ENCODE results near the gene DUOX2.
"Not testable (repeated sequence)": the region's sequence is repeated elsewhere in the genome, so short reads cannot be mapped to it uniquely, and the experiment has no call there.

Gene DUOX2

DNA sequence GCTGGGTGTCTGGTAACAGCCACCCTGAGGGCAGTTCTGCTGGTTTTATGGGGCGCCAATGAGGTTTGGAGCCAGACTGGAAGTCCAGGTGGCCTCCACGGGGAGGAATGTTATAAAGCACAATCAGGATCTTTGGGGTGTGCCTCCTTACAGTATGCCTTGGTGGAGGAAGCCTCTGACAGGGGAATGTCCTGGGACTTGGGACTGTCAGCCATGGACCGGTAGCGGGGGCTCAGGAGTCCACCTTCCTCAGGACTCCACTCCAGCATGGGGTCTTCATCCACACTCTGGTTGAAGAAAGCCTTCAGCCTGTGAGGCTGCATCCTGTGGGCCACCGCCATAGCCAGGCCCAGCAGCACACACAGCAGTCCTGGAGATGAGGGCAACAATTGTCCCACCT is 5.0 kb upstream of the DUOX2 start:
- no peak for DNase-seq

DNA sequence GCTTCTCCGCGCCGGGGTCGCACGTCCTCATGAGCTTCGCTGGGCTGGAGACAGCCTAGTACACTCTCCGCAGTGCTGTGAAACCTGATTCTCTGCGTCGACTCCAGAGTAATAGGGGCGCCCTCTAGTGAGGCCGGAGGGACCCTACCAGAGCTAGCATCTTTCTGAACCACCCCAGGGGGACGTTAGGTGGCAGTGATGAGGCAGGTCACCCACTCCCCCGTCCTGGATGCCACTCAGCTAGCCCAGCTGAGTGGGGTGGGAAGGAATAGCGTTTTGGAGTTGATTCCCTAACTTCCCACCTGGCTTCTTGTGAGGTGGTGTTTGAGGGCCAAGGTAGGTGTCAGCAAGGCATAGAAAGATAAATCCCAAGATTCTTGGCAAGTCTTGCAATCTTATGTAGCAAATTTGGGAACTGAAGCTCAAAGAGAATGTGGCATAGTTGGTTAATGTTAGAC is 4.2 kb upstream of the DUOX2 start:
- peak; percentile 87 to 92 for DNase-seq

DNA sequence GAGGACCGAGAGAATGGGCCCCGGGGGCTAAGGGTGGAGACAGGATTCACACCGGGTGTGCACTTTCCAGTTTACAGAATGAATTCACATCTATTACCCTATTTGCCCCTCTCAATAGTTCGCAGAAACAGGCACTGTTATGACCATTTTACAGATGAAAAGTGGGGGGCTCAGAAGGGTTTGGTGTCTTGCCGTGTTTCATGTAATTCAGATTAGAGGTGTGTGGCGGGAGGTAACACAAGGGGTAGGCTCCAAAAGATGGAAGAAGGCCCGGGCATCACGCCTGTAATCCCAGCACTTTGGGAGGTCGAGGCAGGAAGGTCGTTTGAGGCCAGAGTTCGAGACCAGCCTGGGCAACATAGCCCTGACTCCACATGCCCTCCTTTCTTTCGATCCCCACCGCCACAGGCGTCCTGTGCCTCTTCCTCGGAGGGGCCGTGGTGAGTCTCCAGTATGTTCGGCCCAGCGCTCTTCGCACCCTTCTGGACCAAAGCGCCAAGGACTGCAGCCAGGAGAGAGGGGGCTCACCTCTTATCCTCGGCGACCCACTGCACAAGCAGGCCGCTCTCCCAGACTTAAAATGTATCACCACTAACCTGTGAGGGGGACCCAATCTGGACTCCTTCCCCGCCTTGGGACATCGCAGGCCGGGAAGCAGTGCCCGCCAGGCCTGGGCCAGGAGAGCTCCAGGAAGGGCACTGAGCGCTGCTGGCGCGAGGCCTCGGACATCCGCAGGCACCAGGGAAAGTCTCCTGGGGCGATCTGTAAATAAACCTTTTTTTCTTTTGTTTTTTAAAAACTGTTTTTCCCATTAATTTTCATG is 3.5 kb upstream of the DUOX2 start:
- DNase-seq = no peak

DNA sequence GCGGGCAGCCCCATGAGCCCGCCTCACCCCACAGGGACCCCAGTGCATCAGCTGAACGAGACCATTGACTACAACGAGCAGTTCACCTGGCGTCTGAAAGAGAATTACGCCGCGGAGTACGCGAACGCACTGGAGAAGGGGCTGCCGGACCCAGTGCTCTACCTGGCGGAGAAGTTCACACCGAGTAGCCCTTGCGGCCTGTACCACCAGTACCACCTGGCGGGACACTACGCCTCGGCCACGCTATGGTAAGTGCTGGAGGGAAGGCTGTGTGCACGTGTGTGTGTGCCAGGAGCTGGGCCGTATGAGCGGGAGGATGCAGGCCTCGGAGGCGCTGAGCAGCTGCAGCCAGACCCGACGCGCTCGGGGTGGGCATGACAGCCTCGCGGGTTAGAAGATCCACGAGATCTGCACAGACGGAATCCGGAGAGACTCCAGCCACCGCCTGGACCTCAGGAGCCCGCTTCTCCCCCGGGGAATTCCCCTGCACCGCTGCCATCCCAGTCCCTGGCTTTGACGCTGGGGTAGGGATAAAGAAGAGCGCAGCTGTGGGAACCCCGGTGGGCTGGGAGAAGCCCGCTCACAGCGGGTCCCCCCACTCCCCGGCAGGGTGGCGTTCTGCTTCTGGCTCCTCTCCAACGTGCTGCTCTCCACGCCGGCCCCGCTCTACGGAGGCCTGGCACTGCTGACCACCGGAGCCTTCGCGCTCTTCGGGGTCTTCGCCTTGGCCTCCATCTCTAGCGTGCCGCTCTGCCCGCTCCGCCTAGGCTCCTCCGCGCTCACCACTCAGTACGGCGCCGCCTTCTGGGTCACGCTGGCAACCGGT is 2.7 kb upstream of the DUOX2 start:
- DNase-seq = no peak

DNA sequence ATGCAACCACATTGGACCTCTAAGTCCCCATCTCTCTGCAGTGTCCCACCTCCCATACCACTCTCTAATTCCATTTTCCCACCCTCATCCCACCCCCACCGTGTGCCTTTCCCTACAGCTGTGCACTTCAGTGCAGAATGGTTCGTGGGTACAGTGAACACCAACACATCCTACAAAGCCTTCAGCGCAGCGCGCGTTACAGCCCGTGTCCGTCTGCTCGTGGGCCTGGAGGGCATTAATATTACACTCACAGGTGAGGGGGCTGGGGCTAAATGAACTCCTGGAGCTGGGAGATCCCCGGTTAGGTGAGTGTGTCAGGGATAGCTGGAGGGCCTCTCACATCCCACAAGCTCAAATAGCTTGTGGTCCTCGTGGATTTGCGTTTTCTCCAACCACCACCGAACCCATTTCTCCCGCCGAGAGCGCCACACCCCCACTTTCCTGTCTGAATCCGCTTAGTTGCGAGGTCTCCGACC is 2.1 kb upstream of the DUOX2 start:
- no peak for DNase-seq

GRCh38 chr15:45115312-45115820 is 1.4 kb upstream of the DUOX2 start:
- no peak for DNase-seq

GRCh38 chr15:45114751-45115085 is 746 bp upstream of the DUOX2 start:
- no peak for DNase-seq

GRCh38 chr15:45113380-45113990 is 487 bp downstream of the DUOX2 start:
- no peak for DNase-seq

DNA sequence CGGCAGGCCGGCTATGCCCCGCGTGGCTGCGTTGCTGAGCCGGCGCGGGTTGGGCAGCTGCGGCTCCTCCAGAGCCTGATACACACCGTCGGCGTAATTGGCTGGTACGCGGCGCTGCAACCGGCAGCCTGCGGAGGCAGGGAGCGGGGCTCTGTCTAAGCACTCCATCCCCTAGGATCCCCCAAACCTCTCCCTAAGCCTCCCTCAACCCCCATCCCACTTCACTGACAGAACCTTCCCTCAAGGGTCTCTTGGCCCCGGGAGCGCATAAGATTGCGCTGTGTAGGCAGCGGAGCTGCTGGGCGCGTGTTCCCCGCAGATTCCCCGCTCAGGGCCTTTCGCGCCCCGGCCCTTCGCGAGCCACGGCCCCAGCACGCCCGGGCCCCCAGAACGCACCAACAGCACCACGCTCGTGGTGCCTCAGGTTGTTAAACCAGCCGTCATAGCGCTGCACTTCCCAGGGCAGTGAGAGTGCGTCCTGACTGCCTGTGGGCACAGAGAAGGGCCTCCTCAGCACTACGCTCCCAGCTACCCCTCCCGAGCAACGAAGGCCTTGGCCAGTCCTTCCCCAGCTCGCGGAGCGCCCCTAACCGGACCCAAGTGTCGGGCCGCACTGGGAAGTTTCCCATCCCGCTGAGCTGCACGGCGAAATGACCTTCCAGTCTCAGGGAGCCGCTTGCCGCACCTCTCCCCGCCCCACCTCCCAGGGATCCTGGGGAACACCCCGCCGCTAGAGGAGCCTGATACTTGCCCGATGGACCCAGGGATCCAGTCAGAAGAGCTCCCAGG is 1.2 kb downstream of the DUOX2 start:
- no peak for DNase-seq

GRCh38 chr15:45112143-45112590 is 1.8 kb downstream of the DUOX2 start:
- no peak for DNase-seq

GRCh38 chr15:45111390-45112142 is 2.4 kb downstream of the DUOX2 start:
- no peak for DNase-seq

- DNase-seq = no peak
Measured at GRCh38 chr15:45110256-45110820, 3.6 kb downstream of the DUOX2 start.

DNA sequence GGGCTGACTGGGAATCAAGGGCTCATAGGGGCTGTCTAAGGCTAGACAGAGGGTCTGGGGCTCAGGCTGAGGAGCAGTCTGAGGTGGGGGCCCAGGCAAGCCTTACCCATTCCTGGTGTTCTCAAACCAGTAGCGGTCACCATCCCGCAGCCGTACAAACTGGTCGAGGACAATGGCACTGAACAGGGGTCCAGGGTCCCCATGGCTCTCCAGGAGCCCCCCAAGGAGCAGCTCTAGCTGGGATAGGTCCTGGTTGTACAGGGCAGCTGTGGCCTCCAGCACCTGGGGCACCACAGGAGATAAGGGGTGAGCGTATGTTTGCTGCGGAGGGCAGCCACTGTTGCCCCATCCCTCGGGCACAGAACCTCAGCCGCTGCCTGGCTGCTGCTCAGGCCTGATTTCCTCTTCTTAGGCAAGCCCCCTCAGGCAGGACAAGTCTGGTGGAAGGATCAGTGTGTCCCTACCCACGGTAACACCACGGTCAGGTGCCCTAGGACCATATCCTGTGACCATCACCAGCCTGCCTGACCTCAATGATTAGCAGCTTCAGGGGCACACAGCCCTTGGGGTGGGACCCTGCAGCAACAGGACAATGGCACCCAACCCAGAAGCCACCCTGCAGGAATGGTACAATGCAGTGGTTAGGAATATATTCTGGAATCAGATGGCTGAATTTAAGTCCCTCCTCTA is 5.9 kb downstream of the DUOX2 start:
- no peak for DNase-seq

GRCh38 chr15:45106002-45106790 is 7.8 kb downstream of the DUOX2 start:
- DNase-seq = no peak

DNA sequence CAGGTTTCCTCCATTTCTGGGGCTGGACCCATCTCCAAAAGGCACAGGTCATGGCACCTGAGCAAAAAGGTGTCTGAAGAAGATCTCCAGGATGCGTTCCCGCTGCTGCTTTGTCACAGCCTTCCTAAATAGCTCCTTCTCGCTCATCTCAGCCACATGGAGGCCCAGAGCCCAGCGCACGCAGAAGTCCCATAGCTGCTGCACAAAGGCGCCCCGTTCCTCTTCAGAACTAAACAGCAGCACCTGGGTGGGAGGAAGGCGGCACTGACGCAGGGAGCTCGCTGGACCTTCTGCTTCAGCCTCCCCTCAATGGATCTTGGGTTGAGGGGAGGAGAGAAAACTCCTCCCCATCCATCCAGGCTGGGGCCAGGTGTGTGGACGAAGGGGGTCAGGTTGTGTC is 8.4 kb downstream of the DUOX2 start:
- DNase-seq = no peak

- DNase-seq = not testable (repeated sequence)
Measured at GRCh38 chr15:45104170-45104569, 9.8 kb downstream of the DUOX2 start.

DNA sequence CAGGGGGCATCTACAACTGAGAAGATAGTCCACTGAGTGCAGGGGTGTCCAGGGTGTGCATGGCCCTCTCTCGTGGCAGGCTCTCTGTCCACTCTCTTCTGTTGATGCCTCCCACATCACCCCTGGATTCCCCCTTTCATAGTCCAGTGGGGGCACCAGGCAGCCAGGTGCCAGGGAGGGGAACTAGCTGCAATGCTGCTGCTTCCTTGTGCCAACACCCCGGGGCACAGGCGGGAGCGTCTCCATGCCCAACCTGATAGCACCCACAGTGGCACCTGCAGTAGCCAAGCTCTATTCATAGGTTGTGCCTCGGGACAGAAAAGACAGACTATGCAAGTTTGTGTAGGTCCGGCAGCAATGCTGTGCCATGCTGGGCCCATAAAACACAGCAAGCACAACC is 11.7 kb downstream of the DUOX2 start:
- no peak for DNase-seq

DNA sequence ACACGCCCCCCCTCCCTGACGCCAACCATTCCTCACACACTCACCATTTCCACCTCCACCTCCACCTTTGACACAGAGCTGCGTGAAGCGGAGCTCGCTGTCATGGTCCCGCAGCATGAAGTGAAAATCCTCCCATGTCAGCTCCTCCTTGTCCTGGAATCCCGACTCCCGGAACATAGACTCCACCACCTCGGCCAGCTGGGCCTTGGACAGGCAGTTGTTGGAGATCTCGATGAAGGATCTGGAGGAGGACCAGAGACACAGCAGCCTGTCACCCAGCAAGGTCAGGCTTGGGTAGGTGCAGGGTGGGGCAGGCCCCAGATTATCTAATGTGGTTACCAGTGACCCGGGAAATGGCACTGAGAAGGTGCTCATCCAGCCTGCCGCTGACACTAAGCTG is 12.2 kb downstream of the DUOX2 start:
- no peak for DNase-seq

DNA sequence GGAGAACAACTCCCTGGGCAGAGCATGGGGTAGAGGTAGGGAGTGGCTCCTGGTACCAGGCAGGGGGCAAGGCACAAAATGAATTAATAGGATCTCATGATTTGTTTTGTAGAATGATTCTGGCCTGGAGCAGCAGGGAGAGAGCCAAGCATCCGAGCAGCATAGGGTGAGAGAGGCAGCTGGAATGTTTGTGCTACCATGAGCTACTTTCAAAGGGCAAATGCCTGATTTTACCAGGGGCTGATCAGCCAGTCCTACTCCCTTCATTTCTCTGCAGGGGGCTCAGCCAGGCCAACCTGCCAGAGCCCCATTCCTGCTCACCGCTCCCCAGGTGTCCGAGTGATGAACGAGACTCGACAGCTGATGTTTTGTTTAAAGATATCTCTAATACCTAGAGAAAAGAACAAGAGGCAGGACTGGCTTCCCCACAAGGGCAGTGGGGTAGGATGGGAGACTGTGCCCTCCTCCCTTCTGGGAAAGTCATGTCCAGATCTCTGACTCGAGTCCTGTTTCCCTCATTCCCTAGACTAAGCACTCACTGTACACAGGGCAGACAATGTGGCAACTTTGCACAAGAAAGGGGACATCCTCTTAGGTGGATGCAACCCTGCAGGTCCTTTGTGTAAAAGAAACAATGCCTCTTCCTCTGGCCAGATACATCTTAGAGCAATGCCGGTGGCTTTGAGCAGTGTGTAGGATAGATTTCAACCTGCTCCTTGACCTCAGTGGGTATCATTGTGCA is 12.9 kb downstream of the DUOX2 start:
- DNase-seq = no peak
